GM23338 (cell line): ENCODE data around the gene GSG1. TPM values are rescaled to one million over a fixed set of nuclear protein-coding genes. Genes with fewer than 3 reads are reported as not detected.

Experiments
- ATAC-seq: fragments of 200-7000 bp; cut with Tn5 transposase; 3 replicates; pipeline ENCODE4 v1.9.1; 2020
- DNase-seq: peaks from one replicate; pipeline ENCODE4 v3.0.0-alpha.2; 2015; ENCODE audit warnings: low spot score
- H2AFZ ChIP-seq: fragments of 200-600 bp; sonication (generic); 2 replicates; pipeline ENCODE4 v1.8.0; 2016; ENCODE audit warnings: antibody characterized with exemption, mild to moderate bottlenecking, moderate library complexity
- H3F3A ChIP-seq: fragments of 200-600 bp; sonication (generic); replicated peaks from 2 replicates; pipeline ENCODE4 v1.8.0; 2017; ENCODE audit warnings: antibody characterized with exemption, mixed run types, low read depth
- H3K27ac ChIP-seq: fragments of 200-600 bp; sonication (generic); 2 replicates; pipeline ENCODE4 v1.6.1; 2016; ENCODE audit warnings: low read depth
- H3K27me3 ChIP-seq: fragments of 200-600 bp; sonication (generic); 2 replicates; pipeline ENCODE4 v1.8.0; 2016; ENCODE audit warnings: mild to moderate bottlenecking, mixed run types, moderate library complexity; ENCODE audit not compliant: insufficient read depth
- H3K36me3 ChIP-seq: fragments of 200-600 bp; sonication (generic); 2 replicates; pipeline ENCODE4 v1.8.0; 2016; ENCODE audit warnings: mild to moderate bottlenecking; ENCODE audit not compliant: insufficient read depth
- H3K4me1 ChIP-seq: fragments of 200-600 bp; sonication (generic); 2 replicates; pipeline ENCODE4 v1.8.0; 2016; ENCODE audit warnings: mild to moderate bottlenecking, moderate library complexity; ENCODE audit not compliant: insufficient read depth
- H3K4me2 ChIP-seq: fragments of 200-600 bp; sonication (generic); 2 replicates; pipeline ENCODE4 v1.7.1; 2017; ENCODE audit warnings: mixed run types
- H3K4me3 ChIP-seq: fragments of 200-600 bp; sonication (generic); 2 replicates; pipeline ENCODE4 v1.6.1; 2016; ENCODE audit warnings: mixed run types
- H3K79me2 ChIP-seq: fragments of 200-600 bp; sonication (generic); replicated peaks from 2 replicates; pipeline ENCODE4 v1.8.0; 2017; ENCODE audit warnings: mild to moderate bottlenecking; ENCODE audit not compliant: insufficient read depth
- H3K9me2 ChIP-seq: fragments of 200-600 bp; sonication (generic); 2 replicates; pipeline ENCODE4 v1.8.0; 2017; ENCODE audit not compliant: insufficient read depth
- H4K20me1 ChIP-seq: fragments of 200-600 bp; sonication (generic); replicated peaks from 2 replicates; pipeline ENCODE4 v1.8.0; 2017; ENCODE audit warnings: mild to moderate bottlenecking; ENCODE audit not compliant: insufficient read depth
- H3K27ac Mint-ChIP-seq: 2 replicates; pipeline ENCODE4 v1.8.0; 2020; ENCODE audit warnings: inconsistent platforms, mild to moderate bottlenecking, moderate library complexity, mixed read lengths
- H3K27me3 Mint-ChIP-seq: 3 replicates; pipeline ENCODE4 v1.8.0; 2022; ENCODE audit warnings: low read depth, mild to moderate bottlenecking, moderate library complexity, mixed read lengths, inconsistent platforms; ENCODE audit not compliant: insufficient read depth, poor library complexity
- H3K36me3 Mint-ChIP-seq: 3 replicates; pipeline ENCODE4 v1.8.0; 2021; ENCODE audit warnings: low read depth, mild to moderate bottlenecking, inconsistent platforms, moderate library complexity, mixed read lengths
- H3K4me1 Mint-ChIP-seq: 3 replicates; pipeline ENCODE4 v1.8.0; 2020; ENCODE audit warnings: mild to moderate bottlenecking, inconsistent platforms, mixed read lengths
- H3K4me3 Mint-ChIP-seq: 3 replicates; pipeline ENCODE4 v1.8.0; 2021; ENCODE audit warnings: moderate library complexity, mild to moderate bottlenecking, inconsistent platforms, mixed read lengths
- H3K9me3 Mint-ChIP-seq: 3 replicates; pipeline ENCODE4 v1.8.0; 2020; ENCODE audit warnings: moderate library complexity, mild to moderate bottlenecking, inconsistent platforms, mixed read lengths
- CREB1 ChIP-seq: fragments of 250-450 bp; sonication (Bioruptor Pico); IDR thresholded peaks from 2 replicates; pipeline ENCODE4 v1.5.0; 2020; ENCODE audit warnings: low read depth, mild to moderate bottlenecking, moderate library complexity
- EZH2 ChIP-seq: fragments of 200-600 bp; sonication (generic); IDR thresholded peaks from one replicate; pipeline ENCODE4 v1.8.0; 2017; ENCODE audit warnings: antibody characterized with exemption, mild to moderate bottlenecking, low read depth; ENCODE audit not compliant: unreplicated experiment
- EZH2phosphoT487 ChIP-seq: fragments of 200-600 bp; sonication (generic); IDR thresholded peaks from one replicate; pipeline ENCODE4 v1.8.1; 2018; ENCODE audit warnings: antibody characterized with exemption; ENCODE audit not compliant: unreplicated experiment
- JUNB ChIP-seq: IDR thresholded peaks from one replicate; pipeline ENCODE4 v1.6.1; 2016; ENCODE audit warnings: antibody characterized with exemption; ENCODE audit not compliant: unreplicated experiment
- NANOG ChIP-seq: IDR thresholded peaks from 2 replicates; pipeline ENCODE4 v1.6.1; 2016; ENCODE audit warnings: antibody characterized with exemption, borderline replicate concordance
- POLR2AphosphoS5 ChIP-seq: IDR thresholded peaks from 2 replicates; pipeline ENCODE4 v1.6.1; 2016; ENCODE audit warnings: antibody characterized with exemption, low read depth
- STAT1 ChIP-seq: IDR thresholded peaks from one replicate; pipeline ENCODE4 v1.6.1; 2016; ENCODE audit warnings: antibody characterized with exemption; ENCODE audit not compliant: unreplicated experiment
- ZNF114 ChIP-seq: fragments of 250-450 bp; sonication (Bioruptor Pico); IDR thresholded peaks from 2 replicates; pipeline ENCODE4 v1.5.0; 2020; ENCODE audit warnings: mild to moderate bottlenecking, moderate library complexity
- ZNF331 ChIP-seq: fragments of 250-450 bp; sonication (Bioruptor Pico); IDR thresholded peaks from 2 replicates; pipeline ENCODE4 v1.5.0; 2020; ENCODE audit warnings: low read depth, mild to moderate bottlenecking, moderate library complexity
- polyA plus RNA-seq: library from polyadenylated mRNA; unstranded; fragments of >200 nt; fragmentation: Nextera tagmentation; extraction: Ambion mirVana; gene quantifications from 2 replicates; pipeline ENCODE4 v1.2.1, GENCODE V29; 2016
- total RNA-seq: library from RNA; depleted of rRNA; stranded (reverse); fragments of >200 nt; shearing (Covaris generic); gene quantifications from 2 replicates; pipeline ENCODE4 v1.2.3, GENCODE V29; 2014
- TF ChIP-seq, protein P1 (sequence below): IDR thresholded peaks from one replicate; pipeline ENCODE4 v1.6.1; 2018; ENCODE audit warnings: antibody characterized with exemption; ENCODE audit not compliant: unreplicated experiment
- TF ChIP-seq, protein P2 (sequence below): fragments of 250-450 bp; sonication (Bioruptor Pico); IDR thresholded peaks from 2 replicates; pipeline ENCODE4 v1.5.0; 2020; ENCODE audit warnings: mild to moderate bottlenecking, moderate library complexity
- TF ChIP-seq, protein P3 (sequence below), 2 experiments: fragments of 200-600 bp in 1 of 2; sonication (generic) in 1 of 2; conservative IDR thresholded peaks; 2 replicates each; pipeline versions ENCODE4 v1.5.1 to v1.6.1; 2016 to 2017; ENCODE audit warnings: antibody characterized with exemption in 2 of 2, low read depth in 2 of 2, mild to moderate bottlenecking in 2 of 2, moderate library complexity in 1 of 2
- TF ChIP-seq, protein P4 (sequence below): IDR thresholded peaks from 2 replicates; pipeline ENCODE4 v1.6.1; 2016; ENCODE audit warnings: antibody characterized with exemption

GSG1 gene
- total and polyA plus RNA-seq, 2 experiments from 2014 or later, result 0.17 to 0.63 TPM

DNA sequence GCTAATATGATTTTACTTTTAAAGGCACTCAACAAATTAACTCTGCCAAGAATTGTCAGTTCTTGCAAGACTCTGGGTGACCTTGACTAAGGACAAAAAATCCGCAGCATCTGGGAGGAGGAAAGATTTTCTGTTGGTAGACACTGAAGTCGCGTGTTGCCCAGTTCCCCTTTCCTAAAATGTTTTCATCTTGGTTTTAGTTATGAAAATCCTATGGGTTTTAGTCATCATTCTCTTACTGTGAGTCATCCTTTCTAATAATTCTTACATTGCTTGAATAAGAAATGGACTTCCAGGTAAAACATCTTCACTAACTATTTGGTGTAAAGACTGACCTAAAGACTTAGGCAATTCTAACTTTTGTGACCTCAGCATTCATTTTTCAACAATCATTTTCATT lies 9.1 kb downstream of the GSG1 start:
- Histone ChIP-seq H3K9me2 (peaks cover 5% of the 10 kb centered on the region), H3K27me3 (no peaks in the 10 kb centered on the region), H3K4me1 (peaks cover 28% of the 10 kb centered on the region), H3K79me2 (no peaks in the 10 kb centered on the region), H3K4me2 (no peak overlapping the region), H3K27ac (no peak overlapping the region), H3F3A (peaks cover 6% of the 10 kb centered on the region; the same call in 1 of the 2 replicates), H2AFZ (no peak overlapping the region), H4K20me1 (no peaks in the 10 kb centered on the region), H3K4me3 (no peak overlapping the region), H3K36me3 (no peaks in the 10 kb centered on the region)
- ATAC-seq (no peak), DNase-seq (no peak)
- no peaks in the 10 kb centered on the region for H3K36me3 Mint-ChIP-seq
- H3K27me3 Mint-ChIP-seq, result peaks cover 3% of the 10 kb centered on the region
- H3K4me3 Mint-ChIP-seq, result no peak overlapping the region
- peaks cover 44% of the 10 kb centered on the region for H3K4me1 Mint-ChIP-seq
- TF ChIP-seq EZH2phosphoT487, result no peak
- TF ChIP-seq JUNB, result no peak
- TF ChIP-seq, protein P1, sequence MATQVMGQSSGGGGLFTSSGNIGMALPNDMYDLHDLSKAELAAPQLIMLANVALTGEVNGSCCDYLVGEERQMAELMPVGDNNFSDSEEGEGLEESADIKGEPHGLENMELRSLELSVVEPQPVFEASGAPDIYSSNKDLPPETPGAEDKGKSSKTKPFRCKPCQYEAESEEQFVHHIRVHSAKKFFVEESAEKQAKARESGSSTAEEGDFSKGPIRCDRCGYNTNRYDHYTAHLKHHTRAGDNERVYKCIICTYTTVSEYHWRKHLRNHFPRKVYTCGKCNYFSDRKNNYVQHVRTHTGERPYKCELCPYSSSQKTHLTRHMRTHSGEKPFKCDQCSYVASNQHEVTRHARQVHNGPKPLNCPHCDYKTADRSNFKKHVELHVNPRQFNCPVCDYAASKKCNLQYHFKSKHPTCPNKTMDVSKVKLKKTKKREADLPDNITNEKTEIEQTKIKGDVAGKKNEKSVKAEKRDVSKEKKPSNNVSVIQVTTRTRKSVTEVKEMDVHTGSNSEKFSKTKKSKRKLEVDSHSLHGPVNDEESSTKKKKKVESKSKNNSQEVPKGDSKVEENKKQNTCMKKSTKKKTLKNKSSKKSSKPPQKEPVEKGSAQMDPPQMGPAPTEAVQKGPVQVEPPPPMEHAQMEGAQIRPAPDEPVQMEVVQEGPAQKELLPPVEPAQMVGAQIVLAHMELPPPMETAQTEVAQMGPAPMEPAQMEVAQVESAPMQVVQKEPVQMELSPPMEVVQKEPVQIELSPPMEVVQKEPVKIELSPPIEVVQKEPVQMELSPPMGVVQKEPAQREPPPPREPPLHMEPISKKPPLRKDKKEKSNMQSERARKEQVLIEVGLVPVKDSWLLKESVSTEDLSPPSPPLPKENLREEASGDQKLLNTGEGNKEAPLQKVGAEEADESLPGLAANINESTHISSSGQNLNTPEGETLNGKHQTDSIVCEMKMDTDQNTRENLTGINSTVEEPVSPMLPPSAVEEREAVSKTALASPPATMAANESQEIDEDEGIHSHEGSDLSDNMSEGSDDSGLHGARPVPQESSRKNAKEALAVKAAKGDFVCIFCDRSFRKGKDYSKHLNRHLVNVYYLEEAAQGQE, result no peak
- TF ChIP-seq ZNF114 (CRISPR knock-in tag), result no peak
- no peak for TF ChIP-seq EZH2
- no peak for TF ChIP-seq CREB1 (CRISPR knock-in tag)
- no peak for TF ChIP-seq ZNF331
- no peak for TF ChIP-seq POLR2AphosphoS5
- TF ChIP-seq, protein P2, sequence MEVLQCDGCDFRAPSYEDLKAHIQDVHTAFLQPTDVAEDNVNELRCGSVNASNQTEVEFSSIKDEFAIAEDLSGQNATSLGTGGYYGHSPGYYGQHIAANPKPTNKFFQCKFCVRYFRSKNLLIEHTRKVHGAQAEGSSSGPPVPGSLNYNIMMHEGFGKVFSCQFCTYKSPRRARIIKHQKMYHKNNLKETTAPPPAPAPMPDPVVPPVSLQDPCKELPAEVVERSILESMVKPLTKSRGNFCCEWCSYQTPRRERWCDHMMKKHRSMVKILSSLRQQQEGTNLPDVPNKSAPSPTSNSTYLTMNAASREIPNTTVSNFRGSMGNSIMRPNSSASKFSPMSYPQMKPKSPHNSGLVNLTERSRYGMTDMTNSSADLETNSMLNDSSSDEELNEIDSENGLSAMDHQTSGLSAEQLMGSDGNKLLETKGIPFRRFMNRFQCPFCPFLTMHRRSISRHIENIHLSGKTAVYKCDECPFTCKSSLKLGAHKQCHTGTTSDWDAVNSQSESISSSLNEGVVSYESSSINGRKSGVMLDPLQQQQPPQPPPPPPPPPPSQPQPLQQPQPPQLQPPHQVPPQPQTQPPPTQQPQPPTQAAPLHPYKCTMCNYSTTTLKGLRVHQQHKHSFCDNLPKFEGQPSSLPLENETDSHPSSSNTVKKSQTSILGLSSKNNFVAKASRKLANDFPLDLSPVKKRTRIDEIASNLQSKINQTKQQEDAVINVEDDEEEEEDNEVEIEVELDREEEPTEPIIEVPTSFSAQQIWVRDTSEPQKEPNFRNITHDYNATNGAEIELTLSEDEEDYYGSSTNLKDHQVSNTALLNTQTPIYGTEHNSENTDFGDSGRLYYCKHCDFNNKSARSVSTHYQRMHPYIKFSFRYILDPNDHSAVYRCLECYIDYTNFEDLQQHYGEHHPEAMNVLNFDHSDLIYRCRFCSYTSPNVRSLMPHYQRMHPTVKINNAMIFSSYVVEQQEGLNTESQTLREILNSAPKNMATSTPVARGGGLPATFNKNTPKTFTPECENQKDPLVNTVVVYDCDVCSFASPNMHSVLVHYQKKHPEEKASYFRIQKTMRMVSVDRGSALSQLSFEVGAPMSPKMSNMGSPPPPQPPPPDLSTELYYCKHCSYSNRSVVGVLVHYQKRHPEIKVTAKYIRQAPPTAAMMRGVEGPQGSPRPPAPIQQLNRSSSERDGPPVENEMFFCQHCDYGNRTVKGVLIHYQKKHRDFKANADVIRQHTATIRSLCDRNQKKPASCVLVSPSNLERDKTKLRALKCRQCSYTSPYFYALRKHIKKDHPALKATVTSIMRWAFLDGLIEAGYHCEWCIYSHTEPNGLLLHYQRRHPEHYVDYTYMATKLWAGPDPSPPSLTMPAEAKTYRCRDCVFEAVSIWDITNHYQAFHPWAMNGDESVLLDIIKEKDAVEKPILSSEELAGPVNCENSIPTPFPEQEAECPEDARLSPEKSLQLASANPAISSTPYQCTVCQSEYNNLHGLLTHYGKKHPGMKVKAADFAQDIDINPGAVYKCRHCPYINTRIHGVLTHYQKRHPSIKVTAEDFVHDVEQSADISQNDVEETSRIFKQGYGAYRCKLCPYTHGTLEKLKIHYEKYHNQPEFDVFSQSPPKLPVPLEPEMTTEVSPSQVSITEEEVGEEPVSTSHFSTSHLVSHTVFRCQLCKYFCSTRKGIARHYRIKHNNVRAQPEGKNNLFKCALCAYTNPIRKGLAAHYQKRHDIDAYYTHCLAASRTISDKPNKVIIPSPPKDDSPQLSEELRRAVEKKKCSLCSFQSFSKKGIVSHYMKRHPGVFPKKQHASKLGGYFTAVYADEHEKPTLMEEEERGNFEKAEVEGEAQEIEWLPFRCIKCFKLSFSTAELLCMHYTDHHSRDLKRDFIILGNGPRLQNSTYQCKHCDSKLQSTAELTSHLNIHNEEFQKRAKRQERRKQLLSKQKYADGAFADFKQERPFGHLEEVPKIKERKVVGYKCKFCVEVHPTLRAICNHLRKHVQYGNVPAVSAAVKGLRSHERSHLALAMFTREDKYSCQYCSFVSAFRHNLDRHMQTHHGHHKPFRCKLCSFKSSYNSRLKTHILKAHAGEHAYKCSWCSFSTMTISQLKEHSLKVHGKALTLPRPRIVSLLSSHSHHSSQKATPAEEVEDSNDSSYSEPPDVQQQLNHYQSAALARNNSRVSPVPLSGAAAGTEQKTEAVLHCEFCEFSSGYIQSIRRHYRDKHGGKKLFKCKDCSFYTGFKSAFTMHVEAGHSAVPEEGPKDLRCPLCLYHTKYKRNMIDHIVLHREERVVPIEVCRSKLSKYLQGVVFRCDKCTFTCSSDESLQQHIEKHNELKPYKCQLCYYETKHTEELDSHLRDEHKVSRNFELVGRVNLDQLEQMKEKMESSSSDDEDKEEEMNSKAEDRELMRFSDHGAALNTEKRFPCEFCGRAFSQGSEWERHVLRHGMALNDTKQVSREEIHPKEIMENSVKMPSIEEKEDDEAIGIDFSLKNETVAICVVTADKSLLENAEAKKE, result no peak
- TF ChIP-seq, protein P3, sequence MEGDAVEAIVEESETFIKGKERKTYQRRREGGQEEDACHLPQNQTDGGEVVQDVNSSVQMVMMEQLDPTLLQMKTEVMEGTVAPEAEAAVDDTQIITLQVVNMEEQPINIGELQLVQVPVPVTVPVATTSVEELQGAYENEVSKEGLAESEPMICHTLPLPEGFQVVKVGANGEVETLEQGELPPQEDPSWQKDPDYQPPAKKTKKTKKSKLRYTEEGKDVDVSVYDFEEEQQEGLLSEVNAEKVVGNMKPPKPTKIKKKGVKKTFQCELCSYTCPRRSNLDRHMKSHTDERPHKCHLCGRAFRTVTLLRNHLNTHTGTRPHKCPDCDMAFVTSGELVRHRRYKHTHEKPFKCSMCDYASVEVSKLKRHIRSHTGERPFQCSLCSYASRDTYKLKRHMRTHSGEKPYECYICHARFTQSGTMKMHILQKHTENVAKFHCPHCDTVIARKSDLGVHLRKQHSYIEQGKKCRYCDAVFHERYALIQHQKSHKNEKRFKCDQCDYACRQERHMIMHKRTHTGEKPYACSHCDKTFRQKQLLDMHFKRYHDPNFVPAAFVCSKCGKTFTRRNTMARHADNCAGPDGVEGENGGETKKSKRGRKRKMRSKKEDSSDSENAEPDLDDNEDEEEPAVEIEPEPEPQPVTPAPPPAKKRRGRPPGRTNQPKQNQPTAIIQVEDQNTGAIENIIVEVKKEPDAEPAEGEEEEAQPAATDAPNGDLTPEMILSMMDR (conservative IDR thresholded peaks at IDR 0.05; ENCODE audit: low read depth in 2 of 2), result no peak
- TF ChIP-seq NANOG, result no peak
- TF ChIP-seq STAT1, result no peak
- TF ChIP-seq, protein P4, sequence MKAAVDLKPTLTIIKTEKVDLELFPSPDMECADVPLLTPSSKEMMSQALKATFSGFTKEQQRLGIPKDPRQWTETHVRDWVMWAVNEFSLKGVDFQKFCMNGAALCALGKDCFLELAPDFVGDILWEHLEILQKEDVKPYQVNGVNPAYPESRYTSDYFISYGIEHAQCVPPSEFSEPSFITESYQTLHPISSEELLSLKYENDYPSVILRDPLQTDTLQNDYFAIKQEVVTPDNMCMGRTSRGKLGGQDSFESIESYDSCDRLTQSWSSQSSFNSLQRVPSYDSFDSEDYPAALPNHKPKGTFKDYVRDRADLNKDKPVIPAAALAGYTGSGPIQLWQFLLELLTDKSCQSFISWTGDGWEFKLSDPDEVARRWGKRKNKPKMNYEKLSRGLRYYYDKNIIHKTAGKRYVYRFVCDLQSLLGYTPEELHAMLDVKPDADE, result no peak
- H3K27ac Mint-ChIP-seq, result no peak overlapping the region
- no peaks in the 10 kb centered on the region for H3K9me3 Mint-ChIP-seq
